Activated naive CD8-positive, alpha-beta T cell treated with anti-CD3 and anti-CD28 coated beads, Interleukin-2, amount 10 ng/mL, durations not matched to agents 7 days and 5 days (primary cell): ENCODE data around the gene TMEM108. TPM values are rescaled to one million over a fixed set of nuclear protein-coding genes. Genes with fewer than 3 reads are reported as not detected.

Source experiments
- ATAC-seq: fragments of 150-1000 bp; cut with Tn5 transposase; one replicate; pipeline ENCODE4 v1.10.0; 2021; ENCODE audit warnings: low read depth, moderate library complexity
- POLR2A ChIA-PET: fragments of 350-600 bp; sonication (Branson Sonifier 250); formaldehyde crosslinking; loops from one replicate; lab custom pipeline; 2021; ENCODE audit warnings: antibody characterized with exemption; lab: Charles Lee
- DNase-seq: peaks from one replicate; pipeline ENCODE4 v3.0.0; 2021
- H3K27ac Mint-ChIP-seq: one replicate; pipeline ENCODE4 v1.8.0; 2022; ENCODE audit warnings: mild to moderate bottlenecking, mixed read lengths
- H3K27me3 Mint-ChIP-seq: one replicate; pipeline ENCODE4 v1.8.0; 2022; ENCODE audit warnings: mild to moderate bottlenecking, moderate library complexity, mixed read lengths
- H3K36me3 Mint-ChIP-seq: one replicate; pipeline ENCODE4 v1.8.0; 2021; ENCODE audit warnings: mild to moderate bottlenecking, mixed read lengths
- H3K4me1 Mint-ChIP-seq: one replicate; pipeline ENCODE4 v1.8.0; 2021; ENCODE audit warnings: mixed read lengths
- H3K4me3 Mint-ChIP-seq: one replicate; pipeline ENCODE4 v1.8.0; 2022; ENCODE audit warnings: mild to moderate bottlenecking, moderate library complexity, mixed read lengths
- H3K9me3 Mint-ChIP-seq: one replicate; pipeline ENCODE4 v1.8.0; 2021; ENCODE audit warnings: mixed read lengths
- total RNA-seq, 2 experiments: library from RNA; stranded (reverse); gene quantifications; one replicate each; pipeline ENCODE4 v1.2.3, GENCODE V29; 2021

TMEM108 gene
- total RNA-seq, 2 experiments from 2014 or later: not detected

DNA sequence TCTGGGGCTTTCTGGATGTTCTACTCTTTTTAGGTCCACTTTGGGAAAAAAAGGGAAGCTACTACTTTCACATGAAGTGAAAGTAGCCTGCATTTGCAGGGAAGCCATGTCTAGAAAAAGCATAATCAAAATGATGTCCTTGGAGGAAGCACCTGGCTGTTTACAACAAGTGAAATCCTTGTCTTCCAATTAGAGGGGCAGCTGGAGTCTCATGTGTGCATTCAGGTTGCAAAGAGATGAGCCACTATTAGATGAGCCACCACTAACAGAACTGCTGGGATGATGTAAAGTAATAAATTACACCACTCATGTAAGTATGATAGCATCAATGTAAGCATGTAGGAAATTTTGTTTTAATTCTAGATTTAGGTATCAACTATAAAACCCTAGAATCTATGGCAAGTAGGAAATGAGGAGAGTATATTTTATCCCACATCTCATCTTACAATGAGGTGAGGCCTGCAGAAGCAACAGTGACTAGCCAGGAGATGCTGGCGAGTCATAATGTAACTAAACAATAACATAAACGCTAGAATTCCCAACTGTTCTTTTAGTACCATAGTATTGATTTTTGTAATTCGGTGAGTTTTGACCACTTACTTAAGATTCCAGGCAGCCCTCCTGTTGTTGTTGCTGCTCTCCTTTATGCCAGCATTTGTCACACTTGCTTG lies 75.9 kb downstream of the TMEM108 start:
- ATAC-seq: no peak

DNA sequence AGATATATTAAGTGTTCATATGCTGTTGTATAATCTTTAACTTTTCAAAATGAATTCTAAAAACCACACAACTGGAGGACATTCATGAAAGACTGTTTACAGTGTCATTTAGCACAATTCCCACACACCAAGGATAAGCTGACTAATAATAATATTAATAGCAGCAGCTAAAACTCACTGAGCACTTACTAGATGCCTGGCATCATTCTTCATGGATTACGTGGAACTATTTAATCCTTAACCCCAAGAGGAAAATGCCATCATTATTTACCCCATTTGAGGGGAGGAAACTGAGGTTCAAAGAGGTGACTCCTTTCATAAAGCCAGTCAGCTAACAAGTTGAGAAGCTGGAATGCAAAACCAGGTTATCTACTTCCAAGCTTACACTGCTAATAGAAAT lies 77.0 kb downstream of the TMEM108 start:
- Mint-ChIP-seq H3K9me3 (no peaks in the 10 kb centered on the region), H3K36me3 (no peaks in the 10 kb centered on the region), H3K4me1 (no peaks in the 10 kb centered on the region), H3K27me3 (peaks cover 6% of the 10 kb centered on the region), H3K27ac (no peak overlapping the region), H3K4me3 (no peak overlapping the region)
- DNase-seq (no peak), ATAC-seq (no peak)
- POLR2A ChIA-PET: no interaction called here

More for the DNA sequence above, 75.9 kb downstream of the TMEM108 start:
- no peaks in the 10 kb centered on the region for H3K9me3 Mint-ChIP-seq
- DNase-seq: no peak
- POLR2A ChIA-PET: no interaction called here
- no peak overlapping the region for H3K27ac Mint-ChIP-seq
- no peaks in the 10 kb centered on the region for H3K36me3 Mint-ChIP-seq
- H3K4me1 Mint-ChIP-seq: no peaks in the 10 kb centered on the region
- H3K4me3 Mint-ChIP-seq: no peak overlapping the region
- peaks cover 8% of the 10 kb centered on the region for H3K27me3 Mint-ChIP-seq

DNA sequence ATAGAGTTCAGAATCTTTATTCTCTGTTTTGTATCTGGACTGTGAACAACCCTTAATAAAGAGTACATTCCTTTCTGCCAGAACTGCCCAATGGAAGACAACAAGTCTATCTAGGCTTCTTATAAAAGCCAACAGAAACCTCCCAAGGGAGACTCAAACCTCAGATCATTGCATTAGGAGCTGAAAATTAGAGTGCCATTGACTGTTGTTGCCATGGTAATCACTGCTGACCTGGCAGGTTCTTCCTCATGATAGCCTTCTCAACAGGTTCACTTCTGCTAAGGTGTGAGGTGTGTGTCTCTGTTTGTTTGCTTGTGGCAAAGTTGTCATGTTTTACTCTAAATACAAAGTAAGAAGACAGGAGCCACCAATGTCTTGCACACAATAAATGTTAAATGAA lies 79.2 kb downstream of the TMEM108 start:
- POLR2A ChIA-PET: no interaction called here
- DNase-seq: no peak
- no peaks in the 10 kb centered on the region for H3K4me1 Mint-ChIP-seq
- H3K4me3 Mint-ChIP-seq: no peak overlapping the region
- peaks cover 8% of the 10 kb centered on the region for H3K27me3 Mint-ChIP-seq
- no peak overlapping the region for H3K27ac Mint-ChIP-seq
- no peaks in the 10 kb centered on the region for H3K36me3 Mint-ChIP-seq
- no peaks in the 10 kb centered on the region for H3K9me3 Mint-ChIP-seq
- no peak for ATAC-seq

DNA sequence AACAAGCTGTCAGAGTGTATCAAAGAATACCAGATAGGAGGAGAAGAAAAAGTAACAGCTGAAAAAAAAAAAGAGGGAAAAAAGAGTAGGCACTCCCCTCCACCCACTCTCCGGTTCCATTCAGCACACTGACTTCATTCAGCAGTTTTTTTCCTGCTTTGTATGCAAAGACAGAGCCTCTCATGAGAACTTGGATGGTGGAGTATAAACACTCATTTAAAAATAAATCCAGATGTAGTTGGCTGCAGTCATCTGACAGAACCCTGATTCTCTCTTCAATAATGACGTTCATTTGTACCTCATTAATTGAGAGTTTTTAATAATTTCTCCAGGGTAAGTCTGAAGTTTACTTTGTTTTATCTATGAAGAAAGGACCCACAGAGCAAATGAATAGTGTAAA lies 81.0 kb downstream of the TMEM108 start:
- Mint-ChIP-seq H3K27ac (no peak overlapping the region), H3K36me3 (no peaks in the 10 kb centered on the region), H3K4me1 (no peaks in the 10 kb centered on the region), H3K27me3 (peaks cover 8% of the 10 kb centered on the region), H3K4me3 (no peak overlapping the region), H3K9me3 (no peaks in the 10 kb centered on the region)
- no peak for ATAC-seq
- POLR2A ChIA-PET: no interaction called here
- DNase-seq: no peak

DNA sequence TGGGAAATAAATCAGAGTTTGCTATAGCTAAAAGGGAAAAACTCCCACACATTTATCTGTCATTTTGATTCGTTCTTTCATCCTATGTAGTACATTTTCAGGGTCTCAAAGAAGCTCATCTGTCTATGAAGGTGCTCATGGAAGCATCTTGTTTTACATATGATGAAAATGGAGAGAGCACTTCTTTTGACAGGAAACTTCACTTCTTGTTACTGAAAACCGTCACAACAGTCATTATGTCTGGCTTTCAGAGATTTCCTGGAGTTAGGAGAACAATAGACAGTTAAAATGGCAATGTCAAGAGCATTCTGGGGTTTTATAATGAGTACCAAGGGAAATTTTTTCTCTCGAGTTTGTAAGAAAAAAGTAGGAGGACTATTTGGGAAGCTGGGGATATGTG lies 83.3 kb downstream of the TMEM108 start:
- no peaks in the 10 kb centered on the region for H3K4me1 Mint-ChIP-seq
- ATAC-seq: no peak
- no peak overlapping the region for H3K4me3 Mint-ChIP-seq
- peaks cover 10% of the 10 kb centered on the region for H3K27me3 Mint-ChIP-seq
- no peaks in the 10 kb centered on the region for H3K36me3 Mint-ChIP-seq
- H3K9me3 Mint-ChIP-seq: no peaks in the 10 kb centered on the region
- H3K27ac Mint-ChIP-seq: no peak overlapping the region
- DNase-seq: no peak
- POLR2A ChIA-PET: no interaction called here

DNA sequence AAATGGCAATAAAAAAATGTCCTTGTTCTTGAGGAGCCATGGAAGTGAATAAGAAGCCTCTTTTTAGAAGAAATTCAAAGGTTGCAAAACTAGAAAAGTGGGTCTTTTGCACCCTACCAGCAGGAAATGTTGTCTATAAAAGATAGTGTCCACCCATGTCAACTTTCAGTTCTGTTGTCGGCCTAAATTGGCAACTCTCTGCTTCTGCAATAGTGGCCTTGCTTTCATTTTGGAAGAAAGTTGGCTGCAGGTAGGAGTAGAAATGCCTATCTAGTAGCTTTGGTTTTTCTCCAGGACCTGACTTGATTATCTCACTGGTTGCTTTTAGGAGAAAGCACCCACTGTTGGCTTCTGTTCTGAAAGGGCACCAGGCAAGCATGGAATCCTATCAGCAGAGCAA lies 85.4 kb downstream of the TMEM108 start:
- H3K4me1 Mint-ChIP-seq: no peaks in the 10 kb centered on the region
- ATAC-seq (no peak), DNase-seq (no peak)
- POLR2A ChIA-PET: no interaction called here
- no peak overlapping the region for H3K27ac Mint-ChIP-seq
- no peaks in the 10 kb centered on the region for H3K36me3 Mint-ChIP-seq
- H3K27me3 Mint-ChIP-seq: peaks cover 6% of the 10 kb centered on the region
- no peaks in the 10 kb centered on the region for H3K9me3 Mint-ChIP-seq
- H3K4me3 Mint-ChIP-seq: no peak overlapping the region

DNA sequence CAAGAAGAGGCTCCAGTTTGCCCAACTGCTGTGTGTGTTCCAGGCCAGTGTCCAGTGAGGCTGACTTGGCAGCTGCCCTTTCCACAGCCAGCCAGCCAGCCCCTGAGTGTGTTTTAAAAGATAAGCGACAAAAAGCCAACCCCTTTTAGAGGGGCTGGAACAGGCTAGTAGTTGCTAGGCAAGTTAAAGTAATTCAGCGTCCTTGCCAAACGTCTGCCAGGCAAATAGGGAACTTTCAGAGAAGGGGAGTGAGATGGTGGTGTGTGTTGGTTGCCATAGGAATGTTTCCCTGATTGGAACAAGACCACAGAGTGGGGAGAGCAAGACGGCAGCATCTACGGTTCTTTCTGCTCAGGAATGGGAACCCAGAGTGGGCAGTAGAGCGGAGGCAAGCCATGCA lies 86.3 kb downstream of the TMEM108 start:
- no peak overlapping the region for H3K27ac Mint-ChIP-seq
- ATAC-seq (no peak), DNase-seq (no peak)
- POLR2A ChIA-PET: no interaction called here
- peaks cover 6% of the 10 kb centered on the region for H3K27me3 Mint-ChIP-seq
- no peaks in the 10 kb centered on the region for H3K36me3 Mint-ChIP-seq
- no peaks in the 10 kb centered on the region for H3K4me1 Mint-ChIP-seq
- no peaks in the 10 kb centered on the region for H3K9me3 Mint-ChIP-seq
- H3K4me3 Mint-ChIP-seq: no peak overlapping the region

DNA sequence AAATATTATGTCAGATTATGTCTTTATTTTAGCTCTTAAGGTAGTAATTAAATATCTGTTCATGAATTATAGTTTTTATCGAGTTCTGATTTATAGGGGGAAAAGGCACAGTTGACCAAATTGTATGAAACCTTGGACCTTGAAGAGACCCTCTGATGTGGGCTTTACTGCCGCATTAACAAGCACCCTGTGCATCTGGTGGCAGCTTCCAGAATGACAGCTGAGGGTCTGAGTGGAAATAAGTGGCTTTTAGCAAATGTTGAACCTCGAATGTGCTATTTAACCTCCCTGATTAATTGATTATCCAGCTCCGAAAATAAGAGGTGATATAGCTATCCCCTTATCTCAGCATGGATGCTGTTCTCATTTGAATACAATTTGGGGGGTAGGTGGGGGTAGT lies 87.0 kb downstream of the TMEM108 start:
- Mint-ChIP-seq H3K36me3 (no peaks in the 10 kb centered on the region), H3K4me3 (no peak overlapping the region), H3K4me1 (no peaks in the 10 kb centered on the region), H3K9me3 (no peaks in the 10 kb centered on the region), H3K27ac (no peak overlapping the region), H3K27me3 (peaks cover 6% of the 10 kb centered on the region)
- ATAC-seq (no peak), DNase-seq (no peak)
- POLR2A ChIA-PET: no interaction called here

DNA sequence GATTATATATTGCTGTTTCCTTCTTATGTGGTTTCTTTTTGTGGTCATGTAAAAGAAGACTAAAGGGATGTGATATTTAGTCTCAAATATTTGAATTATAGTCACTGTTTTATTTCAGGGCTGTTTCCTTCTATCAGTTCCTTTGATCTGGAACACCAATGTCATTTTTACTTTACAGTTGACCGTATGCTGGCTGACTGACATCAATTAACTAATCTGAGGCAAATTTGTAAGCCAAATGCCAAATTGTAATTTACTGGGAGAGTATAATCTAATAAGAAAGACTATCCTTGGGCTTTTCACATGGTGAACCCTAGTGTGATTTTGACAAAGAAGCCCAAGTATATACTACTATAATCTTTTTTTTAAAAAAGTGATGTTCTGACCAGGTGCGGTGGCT lies 87.6 kb downstream of the TMEM108 start:
- Mint-ChIP-seq H3K4me3 (no peak overlapping the region), H3K4me1 (no peaks in the 10 kb centered on the region), H3K9me3 (no peaks in the 10 kb centered on the region), H3K27ac (no peak overlapping the region), H3K27me3 (peaks cover 4% of the 10 kb centered on the region), H3K36me3 (no peaks in the 10 kb centered on the region)
- no peak for DNase-seq
- no peak for ATAC-seq
- POLR2A ChIA-PET: no interaction called here

DNA sequence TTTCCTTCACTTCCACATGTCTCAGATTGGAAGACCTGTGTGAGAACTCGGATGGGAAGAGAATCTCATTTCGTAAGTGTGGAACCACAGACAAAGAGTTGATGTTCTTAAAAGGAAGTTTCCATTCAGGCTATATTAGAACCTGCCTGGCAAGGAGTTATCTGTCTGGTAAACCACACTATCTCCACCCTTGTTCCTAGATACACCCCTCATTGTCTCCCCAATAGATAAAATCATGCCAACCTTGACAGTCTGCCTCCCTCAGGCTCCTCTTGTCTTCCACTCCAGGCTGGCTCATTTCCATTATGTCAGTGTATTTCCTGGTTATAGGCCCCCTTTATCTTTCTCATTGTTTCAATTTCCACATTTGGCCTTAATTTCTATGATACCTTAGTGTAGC lies 89.2 kb downstream of the TMEM108 start:
- ATAC-seq: no peak
- POLR2A ChIA-PET: no interaction called here
- no peak overlapping the region for H3K27ac Mint-ChIP-seq
- H3K27me3 Mint-ChIP-seq: peaks cover 4% of the 10 kb centered on the region
- H3K36me3 Mint-ChIP-seq: no peaks in the 10 kb centered on the region
- no peak for DNase-seq
- H3K4me3 Mint-ChIP-seq: no peak overlapping the region
- H3K4me1 Mint-ChIP-seq: no peaks in the 10 kb centered on the region
- H3K9me3 Mint-ChIP-seq: no peaks in the 10 kb centered on the region

DNA sequence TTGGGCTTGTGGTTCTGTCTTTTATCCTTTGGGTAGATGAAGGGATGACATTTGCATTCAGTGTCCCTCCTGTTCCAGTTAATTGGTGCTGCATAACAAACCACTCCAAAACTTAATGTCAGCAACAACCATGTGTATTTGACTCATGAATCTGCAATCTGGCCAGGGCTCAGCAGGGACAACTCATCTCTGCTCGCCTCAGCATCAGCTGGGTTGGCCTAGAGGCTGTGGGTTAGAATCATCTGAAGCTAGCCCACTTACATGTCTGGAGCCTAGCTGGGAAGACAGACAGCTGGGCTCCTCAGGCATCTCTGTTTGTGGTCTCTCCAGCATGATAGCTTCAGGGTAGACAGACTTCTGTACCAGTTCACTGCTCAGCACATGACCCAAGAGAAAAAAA lies 92.0 kb downstream of the TMEM108 start:
- H3K36me3 Mint-ChIP-seq: no peaks in the 10 kb centered on the region
- H3K4me1 Mint-ChIP-seq: no peaks in the 10 kb centered on the region
- no peak overlapping the region for H3K27ac Mint-ChIP-seq
- DNase-seq: no peak
- H3K4me3 Mint-ChIP-seq: no peak overlapping the region
- ATAC-seq: no peak
- POLR2A ChIA-PET: no interaction called here
- no peaks in the 10 kb centered on the region for H3K27me3 Mint-ChIP-seq
- H3K9me3 Mint-ChIP-seq: no peaks in the 10 kb centered on the region

DNA sequence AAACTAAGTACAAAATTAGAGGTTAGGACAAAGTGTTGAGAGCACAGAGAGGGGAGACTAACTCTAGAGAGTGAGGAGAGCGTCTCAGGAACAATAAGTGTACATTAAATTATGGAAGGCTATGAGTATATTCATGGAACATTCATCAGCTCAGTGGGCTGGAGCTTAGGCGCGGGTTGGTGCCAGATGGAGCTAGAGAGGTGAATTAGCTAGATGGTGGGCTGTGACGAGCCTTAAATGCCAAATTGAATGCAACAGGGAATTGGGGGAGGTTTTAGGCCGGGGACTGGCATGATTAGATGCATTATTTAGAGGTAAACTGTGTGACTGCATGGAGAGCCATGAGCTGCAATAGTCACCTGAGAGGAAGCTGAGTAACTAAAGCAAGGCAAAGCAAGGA lies 97.1 kb downstream of the TMEM108 start:
- POLR2A ChIA-PET: no interaction called here
- no peak overlapping the region for H3K4me3 Mint-ChIP-seq
- peaks cover 2% of the 10 kb centered on the region for H3K27me3 Mint-ChIP-seq
- DNase-seq (no peak), ATAC-seq (no peak)
- H3K4me1 Mint-ChIP-seq: no peaks in the 10 kb centered on the region
- no peaks in the 10 kb centered on the region for H3K36me3 Mint-ChIP-seq
- H3K27ac Mint-ChIP-seq: no peak overlapping the region
- H3K9me3 Mint-ChIP-seq: no peaks in the 10 kb centered on the region

DNA sequence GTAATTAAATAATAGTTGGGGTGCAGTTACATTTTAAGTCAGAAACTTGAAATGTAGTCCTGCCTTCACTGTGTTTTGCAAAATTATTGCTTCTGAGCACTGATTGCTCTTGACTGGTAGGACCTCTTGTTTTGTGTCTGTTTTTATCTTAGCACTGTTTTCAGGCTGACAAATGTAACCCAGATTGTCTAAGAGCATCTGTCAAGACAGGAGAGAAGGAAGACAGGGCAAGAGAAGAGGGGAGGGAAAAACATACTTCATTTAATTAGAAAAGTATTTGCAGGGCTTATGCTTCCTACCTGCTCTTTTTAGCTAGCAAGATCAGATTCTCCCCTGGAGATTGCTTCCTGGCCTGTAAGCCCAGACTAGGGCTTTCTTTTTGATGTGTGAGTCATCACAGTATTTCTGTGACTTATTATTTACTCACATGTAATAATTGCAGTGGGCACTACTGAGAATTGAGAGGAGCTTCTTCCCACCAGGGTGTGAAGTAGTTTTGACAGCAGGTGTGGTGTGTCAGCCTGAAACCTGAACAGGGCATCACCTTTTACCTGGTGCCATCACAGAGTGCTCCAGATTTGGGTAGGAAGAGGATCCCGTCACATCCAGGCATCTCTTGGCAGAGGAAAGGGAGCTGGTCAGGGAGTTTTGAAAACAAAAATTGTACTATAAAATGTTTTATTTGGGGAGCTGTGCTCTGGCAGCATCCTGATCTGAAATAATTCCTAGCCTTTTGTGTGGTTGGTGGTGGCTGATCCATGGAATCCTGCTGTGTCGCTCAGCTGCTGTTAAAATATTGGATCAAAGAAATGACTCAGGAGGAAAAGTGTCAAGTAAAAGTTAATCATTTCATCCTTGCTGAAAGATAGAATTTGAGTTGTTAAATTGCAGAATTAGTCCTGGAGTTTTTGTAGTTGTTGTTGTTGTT lies 98.2 kb downstream of the TMEM108 start:
- no peak overlapping the region for H3K27ac Mint-ChIP-seq
- H3K4me1 Mint-ChIP-seq: no peaks in the 10 kb centered on the region
- H3K36me3 Mint-ChIP-seq: no peaks in the 10 kb centered on the region
- DNase-seq: no peak
- peaks cover 2% of the 10 kb centered on the region for H3K27me3 Mint-ChIP-seq
- POLR2A ChIA-PET: no interaction called here
- no peaks in the 10 kb centered on the region for H3K9me3 Mint-ChIP-seq
- ATAC-seq: no peak
- H3K4me3 Mint-ChIP-seq: no peak overlapping the region
